ENCODE measurements around the gene ATP6V0E1. TPM values are rescaled to one million over a fixed set of nuclear protein-coding genes. Genes with fewer than 3 reads are reported as not detected.

Gene ATP6V0E1
- total RNA-seq, 3 donors from 2014 or later = 173 to 219 (median 185) TPM

GRCh38 chr5:173056783-173057061, 73.2 kb downstream of the ATP6V0E1 start:
- no peak for DNase-seq (ENCODE audit: low spot score in 2 of 2)
- H3K27ac ChIP-seq = peak overlapping the region; percentile 100
- H3K36me3 ChIP-seq = no peaks in the 10 kb centered on the region
- peak overlapping the region; percentile 100 for H3K4me3 ChIP-seq
- H3K9me3 ChIP-seq = no peaks in the 10 kb centered on the region
- intact Hi-C loops (cut with DNase I; ENCODE audit: low total_unique reads) = loop anchor here (10.0 kb wide), 1 partner anchor 72 kb away; the partner anchor contains the start of gene ATP6V0E1
- no peaks in the 10 kb centered on the region for H3K27me3 ChIP-seq
- no peaks in the 10 kb centered on the region for H3K4me1 ChIP-seq
- TF ChIP-seq POLR2A (IDR thresholded peaks at IDR 0.05) (no peak), CTCF (IDR thresholded peaks at IDR 0.05) (no peak), POLR2AphosphoS5 (IDR thresholded peaks at IDR 0.05) (no peak)

DNA sequence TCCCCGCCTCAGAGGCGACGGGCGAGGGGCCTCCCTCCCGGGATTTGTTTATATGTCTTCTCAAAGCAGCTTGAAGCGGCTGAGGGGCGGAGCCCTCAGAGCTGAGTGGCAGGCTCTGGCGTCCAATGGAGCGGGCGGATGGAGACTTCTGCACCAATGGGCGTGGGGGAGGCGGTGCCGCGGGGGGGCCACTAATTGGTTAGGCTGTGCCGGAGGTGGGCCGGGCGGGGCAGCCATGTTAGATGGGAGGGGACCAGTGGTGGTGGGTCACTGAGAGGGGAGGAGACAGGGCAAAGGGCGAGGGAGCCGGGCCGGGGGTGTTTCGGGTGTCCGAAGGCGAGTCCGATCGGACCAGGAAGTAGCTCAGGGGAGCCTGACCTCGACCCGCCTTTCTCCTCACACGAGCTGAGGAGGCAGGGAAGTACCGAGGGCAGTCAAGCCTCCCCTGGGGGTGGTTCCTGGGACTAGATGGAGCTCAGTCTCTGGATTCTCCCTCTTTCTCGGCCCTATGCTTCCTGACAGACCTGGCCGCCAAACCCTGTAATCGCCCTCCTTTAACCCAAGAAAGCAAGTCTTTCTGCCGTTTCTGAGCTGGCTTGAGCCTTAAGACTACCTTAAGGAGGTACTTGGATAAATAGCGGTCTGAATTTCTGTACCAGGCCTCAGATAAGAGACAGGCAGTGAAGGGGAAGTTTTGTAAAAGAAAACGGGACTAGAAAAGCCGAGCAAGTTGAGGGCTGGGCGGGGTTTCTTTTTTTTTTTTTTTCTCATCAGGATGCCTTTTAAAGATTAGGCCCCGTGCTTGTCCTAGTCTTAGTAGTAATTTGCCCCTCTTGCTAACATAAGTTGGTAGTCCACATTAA, 73.7 kb downstream of the ATP6V0E1 start:
- intact Hi-C loops (cut with DNase I; ENCODE audit: low total_unique reads) = loop anchor here (10.0 kb wide), 1 partner anchor 72 kb away; the partner anchor contains the start of gene ATP6V0E1
- TF ChIP-seq CTCF (IDR thresholded peaks at IDR 0.05) (peak in 2 of 3 donors; percentile 15 to 38), POLR2AphosphoS5 (IDR thresholded peaks at IDR 0.05) (peak in 2 of 3 donors; percentile 12 to 35), POLR2A (IDR thresholded peaks at IDR 0.05) (peak; percentile 25)
- H3K4me3 ChIP-seq = peak overlapping the region; percentile 100
- H3K9me3 ChIP-seq = no peaks in the 10 kb centered on the region
- no peaks in the 10 kb centered on the region for H3K4me1 ChIP-seq
- no peaks in the 10 kb centered on the region for H3K27me3 ChIP-seq
- H3K36me3 ChIP-seq = no peaks in the 10 kb centered on the region
- DNase-seq (ENCODE audit: low spot score in 2 of 2) = peak; percentile 99
- peak overlapping the region; percentile 100 for H3K27ac ChIP-seq

- intact Hi-C loops (cut with DNase I; ENCODE audit: low total_unique reads) = no loop called here
- H3K9me3 ChIP-seq = no peaks in the 10 kb centered on the region
- no peaks in the 10 kb centered on the region for H3K27me3 ChIP-seq
- no peaks in the 10 kb centered on the region for H3K4me1 ChIP-seq
- no peak for TF ChIP-seq POLR2AphosphoS5 (IDR thresholded peaks at IDR 0.05)
- no peak for DNase-seq (ENCODE audit: low spot score in 2 of 2)
- no peaks in the 10 kb centered on the region for H3K36me3 ChIP-seq
- no peak overlapping the region for H3K27ac ChIP-seq
- H3K4me3 ChIP-seq = no peak overlapping the region
These were observed 78.6 kb downstream of the ATP6V0E1 start for GRCh38 chr5:173062141-173062540.

GRCh38 chr5:173065155-173065554, 81.6 kb downstream of the ATP6V0E1 start:
- no peak for TF ChIP-seq CTCF (IDR thresholded peaks at IDR 0.05)
- no peak for TF ChIP-seq POLR2A (IDR thresholded peaks at IDR 0.05)
- no peak for TF ChIP-seq POLR2AphosphoS5 (IDR thresholded peaks at IDR 0.05)
- H3K27ac ChIP-seq = no peak overlapping the region
- H3K4me3 ChIP-seq = no peak overlapping the region
- no peaks in the 10 kb centered on the region for H3K27me3 ChIP-seq
- no peak for DNase-seq (ENCODE audit: low spot score in 2 of 2)
- no peaks in the 10 kb centered on the region for H3K9me3 ChIP-seq
- H3K36me3 ChIP-seq = no peaks in the 10 kb centered on the region
- H3K4me1 ChIP-seq = no peaks in the 10 kb centered on the region
- intact Hi-C loops (cut with DNase I; ENCODE audit: low total_unique reads) = no loop called here

DNA sequence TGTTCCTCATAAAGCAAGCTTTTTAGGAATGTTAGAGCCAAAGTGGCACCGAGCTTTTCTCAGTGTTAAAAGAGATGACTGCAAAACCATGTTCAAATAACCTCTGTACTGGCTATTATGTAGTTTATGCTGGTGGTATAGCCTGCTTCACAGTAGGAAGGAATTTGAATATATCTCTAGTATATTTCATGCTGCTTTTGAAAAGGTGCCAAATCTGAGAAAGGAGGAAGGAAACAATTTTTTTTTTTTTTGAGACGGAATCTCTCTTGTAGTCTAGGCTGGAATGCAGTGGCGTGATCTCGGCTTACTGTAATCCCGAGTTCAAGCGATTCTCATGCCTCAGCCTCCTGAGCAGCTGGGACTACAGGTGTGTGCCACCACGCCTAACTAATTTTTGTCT, 86.1 kb downstream of the ATP6V0E1 start:
- no peak for DNase-seq (ENCODE audit: low spot score in 2 of 2)
- no peaks in the 10 kb centered on the region for H3K27me3 ChIP-seq
- H3K4me1 ChIP-seq = no peaks in the 10 kb centered on the region
- TF ChIP-seq POLR2AphosphoS5 (IDR thresholded peaks at IDR 0.05) (no peak), CTCF (IDR thresholded peaks at IDR 0.05) (no peak), POLR2A (IDR thresholded peaks at IDR 0.05) (no peak)
- H3K27ac ChIP-seq = no peak overlapping the region
- no peaks in the 10 kb centered on the region for H3K36me3 ChIP-seq
- no peaks in the 10 kb centered on the region for H3K9me3 ChIP-seq
- intact Hi-C loops (cut with DNase I; ENCODE audit: low total_unique reads) = no loop called here
- H3K4me3 ChIP-seq = no peak overlapping the region

Data from breast epithelium (tissue), 4 donors.